GM21526 (cell line): ENCODE results near the gene AMOTL1.

ENCODE experiments used
- ATAC-seq: cut with Tn5 transposase; IDR thresholded peaks from one replicate; pipeline ENCODE4 v1.9.1; 2021; ENCODE audit warnings: moderate library complexity; ENCODE audit not compliant: unreplicated experiment, low FRiP score

The AMOTL1 gene

DNA sequence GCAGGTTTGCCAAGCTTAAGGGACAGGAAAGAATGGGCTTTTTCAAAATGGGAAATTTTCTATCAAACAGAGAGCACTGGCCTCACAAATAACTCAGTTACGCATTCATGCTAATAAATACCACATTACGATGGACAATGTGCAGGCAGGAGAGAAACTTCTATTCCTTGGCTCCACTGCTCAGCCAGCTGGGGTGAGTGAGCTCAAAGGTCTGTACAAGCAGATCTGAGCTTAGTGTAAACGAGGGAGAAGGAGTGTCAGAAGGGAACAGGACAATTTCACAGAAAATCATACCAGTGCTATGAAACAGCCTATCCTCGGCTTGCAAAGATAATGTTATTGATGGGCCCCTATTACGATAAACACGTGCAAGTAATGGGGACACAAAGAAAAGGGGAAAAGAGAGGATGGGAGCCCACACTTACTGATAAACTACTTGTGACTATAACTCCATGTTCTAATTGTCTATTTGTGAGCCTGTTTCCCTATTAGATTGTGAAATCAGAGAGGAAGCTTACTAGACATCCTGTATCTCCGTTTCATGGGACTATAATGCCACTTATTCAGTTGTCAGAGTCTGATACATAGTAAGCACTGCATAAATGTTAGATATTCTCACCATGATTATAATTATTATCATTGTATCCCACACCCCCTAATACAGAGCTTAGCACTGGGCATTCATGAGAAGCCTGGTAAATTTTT, 46.3 kb downstream of the AMOTL1 start:
- no peak for ATAC-seq

DNA sequence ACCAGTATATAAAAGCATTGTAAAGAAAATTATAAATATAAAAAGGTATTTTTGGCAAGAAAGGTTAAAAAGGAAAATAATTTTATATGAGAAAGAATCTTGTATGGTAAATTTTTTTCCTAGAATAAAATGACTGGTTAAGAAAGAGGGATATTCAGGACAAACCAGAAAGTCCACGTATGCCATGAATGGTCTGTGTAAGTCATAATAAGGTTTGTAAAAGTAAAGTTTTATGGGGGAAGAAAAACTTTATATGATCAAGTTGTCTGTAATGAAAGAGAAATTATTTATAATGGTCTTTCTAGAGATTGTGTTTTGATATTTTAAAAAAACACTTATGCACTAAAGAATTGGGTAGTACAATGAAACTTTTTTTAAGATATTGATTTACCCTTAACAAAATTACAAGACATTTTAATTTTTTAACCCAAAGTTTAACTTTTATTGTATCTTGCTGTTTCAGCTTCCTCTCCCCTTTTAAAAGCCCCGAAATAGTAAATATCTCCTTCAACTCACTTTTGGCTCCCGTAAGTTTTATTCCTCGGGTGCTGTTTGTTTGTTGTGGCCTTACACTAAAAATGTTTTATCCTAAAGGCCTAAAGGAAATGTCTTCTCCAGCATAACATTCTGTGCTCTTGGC, 47.7 kb downstream of the AMOTL1 start:
- ATAC-seq, result no peak

DNA sequence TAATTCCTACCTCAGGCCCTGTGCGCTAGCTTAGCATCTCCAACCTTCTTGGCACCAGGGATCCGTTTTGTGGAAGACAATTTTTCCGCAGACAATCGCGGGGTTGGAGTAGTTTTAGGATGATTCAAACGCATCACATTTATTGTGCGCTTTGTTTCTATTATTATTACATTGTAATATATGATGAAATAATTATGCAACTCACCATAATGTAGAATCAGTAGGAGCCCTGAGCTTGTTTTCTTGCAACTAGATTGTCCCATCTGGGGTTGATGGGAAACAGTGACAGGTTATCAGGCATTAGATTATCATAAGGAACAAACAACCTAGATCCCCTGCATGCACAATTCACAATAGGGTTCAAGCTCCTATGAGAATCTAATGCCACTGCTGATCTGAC, 52.3 kb downstream of the AMOTL1 start:
- no peak for ATAC-seq

DNA sequence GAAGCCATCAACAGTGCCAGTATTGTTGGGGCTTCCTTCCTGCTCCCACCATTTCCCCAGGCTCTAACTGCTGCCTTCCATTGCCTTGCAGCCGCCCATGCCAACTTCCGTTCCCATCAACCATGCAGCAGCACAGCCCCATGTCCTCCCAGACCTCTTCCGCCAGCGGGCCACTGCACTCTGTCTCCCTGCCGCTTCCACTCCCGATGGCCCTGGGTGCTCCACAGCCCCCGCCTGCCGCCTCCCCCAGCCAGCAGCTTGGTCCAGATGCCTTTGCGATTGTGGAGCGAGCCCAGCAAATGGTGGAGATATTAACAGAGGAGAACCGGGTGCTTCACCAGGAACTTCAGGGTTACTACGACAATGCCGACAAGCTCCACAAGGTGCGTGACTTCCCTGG, 53.3 kb downstream of the AMOTL1 start:
- no peak for ATAC-seq

DNA sequence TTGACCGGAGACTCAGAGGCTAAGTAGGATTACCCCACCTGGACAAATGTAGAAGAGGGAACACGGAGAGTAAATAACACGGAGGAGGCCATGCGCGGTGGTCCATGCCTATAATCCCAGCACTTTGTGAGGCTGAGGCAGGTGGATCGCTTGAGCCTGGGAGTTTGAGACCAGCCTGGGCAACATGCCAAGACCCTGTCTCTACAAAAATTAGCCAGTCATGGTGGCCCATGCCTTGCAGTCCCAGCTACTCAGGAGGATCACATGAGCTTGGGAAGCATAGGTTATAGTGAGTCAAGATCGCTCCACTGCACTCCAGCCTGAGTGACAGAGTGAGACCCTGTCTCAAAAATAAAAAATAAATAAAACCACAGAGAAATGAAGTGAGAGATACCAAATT, 53.9 kb downstream of the AMOTL1 start:
- no peak for ATAC-seq

DNA sequence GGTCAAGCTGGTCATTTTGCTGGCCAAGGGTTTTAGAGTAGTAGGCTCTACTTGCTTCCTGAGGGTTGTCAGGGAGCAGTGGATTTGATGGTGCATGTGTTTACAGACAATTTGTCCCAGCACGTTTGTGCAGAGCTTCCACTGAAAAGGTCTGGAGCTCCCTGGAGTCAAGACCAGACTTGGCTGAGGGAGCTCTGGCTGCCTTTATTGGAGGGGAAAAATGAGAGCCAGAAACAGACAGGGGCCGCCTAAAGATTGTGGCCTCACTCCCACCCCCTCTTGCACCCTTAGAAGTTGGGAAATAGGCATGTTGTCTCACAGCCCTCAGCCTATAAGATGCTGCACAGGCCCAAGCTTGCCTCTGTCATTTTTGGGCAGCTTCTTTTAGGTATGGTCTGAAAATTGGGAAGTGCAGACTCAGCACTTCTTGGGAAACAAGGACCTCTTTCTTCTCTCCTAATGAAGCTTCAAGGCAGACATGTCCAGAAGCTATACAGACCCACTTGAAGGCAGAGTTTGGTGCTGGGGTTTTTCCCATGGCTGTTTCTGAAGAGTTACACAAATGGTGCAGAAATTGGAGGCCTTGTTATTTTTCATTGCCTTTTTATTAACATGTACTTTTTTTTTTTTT, 55.1 kb downstream of the AMOTL1 start:
- no peak for ATAC-seq

DNA sequence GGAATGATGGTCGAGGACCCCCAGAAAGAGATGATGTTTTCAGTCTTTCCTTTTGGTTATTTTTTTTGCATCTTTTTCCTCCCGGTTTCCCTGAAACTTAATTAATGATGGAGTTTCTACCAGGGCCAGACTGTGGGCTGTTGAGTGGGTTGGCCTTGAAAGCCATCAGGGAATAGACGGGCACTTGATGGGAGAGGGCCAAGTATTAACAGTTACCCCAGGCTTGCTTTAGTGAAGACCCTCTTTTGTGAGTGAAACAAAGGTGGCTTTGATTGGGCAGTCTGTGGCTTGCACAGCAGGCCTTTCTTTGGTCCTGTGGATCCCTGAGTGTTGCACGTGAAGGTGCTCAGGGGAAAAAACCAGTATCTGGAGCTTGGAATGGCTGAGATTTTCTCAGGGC, 56.9 kb downstream of the AMOTL1 start:
- no peak for ATAC-seq

DNA sequence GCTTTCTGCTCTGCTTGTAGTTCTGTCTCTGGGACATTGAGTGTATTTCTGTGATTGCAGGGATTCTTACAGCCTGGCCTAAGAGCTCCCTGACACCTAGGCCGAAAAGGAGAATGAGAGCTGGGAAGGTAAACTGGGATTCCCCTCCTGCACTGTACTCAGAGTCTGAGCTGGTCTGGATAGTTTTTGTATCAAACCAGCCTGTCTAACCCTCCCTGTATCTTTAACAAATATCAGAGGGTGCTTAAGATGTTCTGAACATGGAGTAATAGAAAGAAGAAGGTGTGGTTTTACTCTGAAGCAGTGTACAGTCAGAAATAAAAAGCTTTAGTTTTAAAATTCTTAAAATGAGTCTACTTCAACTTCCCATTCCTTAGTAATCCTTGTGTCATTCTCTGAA, 57.3 kb downstream of the AMOTL1 start:
- ATAC-seq, result no peak

DNA sequence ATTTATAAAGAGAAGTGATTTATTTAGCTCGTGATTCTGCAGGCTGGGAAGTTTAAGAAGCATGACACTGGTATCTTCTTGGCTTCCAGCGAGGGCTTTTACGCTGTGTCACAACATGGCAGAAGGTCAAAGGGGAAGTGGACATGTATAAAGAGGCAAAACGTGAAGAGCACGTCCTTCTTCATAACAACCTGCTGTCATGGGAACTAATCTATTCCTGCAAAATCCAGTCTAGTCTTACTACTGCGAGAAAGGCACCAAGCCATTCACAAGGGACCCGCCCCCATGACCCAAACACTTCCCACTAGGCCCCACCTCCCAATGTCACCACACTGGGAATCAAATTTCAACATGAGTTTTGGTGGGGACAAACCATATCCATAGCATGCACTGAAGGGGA, 58.3 kb downstream of the AMOTL1 start:
- no peak for ATAC-seq

DNA sequence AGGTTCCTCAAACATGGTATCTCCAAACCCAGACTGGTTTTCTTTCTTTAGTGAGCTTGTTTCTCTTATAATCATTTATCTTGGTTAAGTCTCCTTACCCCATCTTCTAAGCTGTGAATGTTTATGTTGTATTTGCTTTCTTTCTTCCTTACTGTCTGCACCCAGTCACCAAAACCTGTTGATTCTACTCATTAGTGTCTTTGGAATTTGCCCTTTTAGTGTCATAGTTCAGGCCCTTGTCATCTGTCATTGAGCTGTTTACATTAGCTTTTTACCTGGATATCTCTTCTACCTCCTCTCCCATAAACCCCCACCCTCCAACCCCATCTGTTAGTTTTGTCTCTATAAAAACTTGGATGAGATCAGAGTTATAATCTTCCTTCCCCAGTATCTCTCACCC, 59.9 kb downstream of the AMOTL1 start:
- ATAC-seq, result no peak

DNA sequence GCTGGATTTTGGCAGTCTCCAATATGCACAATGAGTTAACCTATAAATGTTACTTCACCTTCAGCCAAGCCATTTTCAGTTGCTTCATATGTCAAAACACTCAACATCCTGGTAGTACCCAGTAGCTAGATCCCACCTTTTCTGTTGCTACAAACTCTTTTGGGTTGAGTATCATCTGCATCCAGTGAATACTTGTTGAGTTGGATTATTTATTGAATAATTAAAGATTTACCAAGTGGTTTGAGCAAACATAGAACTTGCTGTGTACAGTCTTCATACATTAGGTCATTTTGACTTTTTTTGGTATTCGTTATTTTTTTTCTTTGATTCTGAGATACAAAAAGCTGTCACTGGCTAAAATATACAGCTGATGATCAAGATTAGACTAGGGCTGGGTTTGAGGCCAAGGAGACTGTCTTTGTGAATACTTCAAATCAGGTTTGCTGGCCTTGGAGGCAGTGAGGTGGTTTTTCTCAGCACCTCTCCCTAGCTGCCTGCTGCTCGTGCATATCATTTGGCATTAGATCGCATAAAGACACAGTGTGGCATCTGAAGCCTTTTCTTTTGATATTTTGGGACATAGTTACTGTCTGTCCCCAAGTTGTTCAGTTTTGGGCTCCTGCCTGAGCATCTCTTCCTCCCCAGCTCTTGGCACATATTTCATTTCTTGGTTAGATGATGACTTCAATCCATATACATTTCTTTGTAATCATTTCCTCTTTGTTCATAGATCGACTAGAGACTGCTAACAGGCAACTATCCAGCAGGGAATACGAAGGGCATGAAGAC, 62.8 kb downstream of the AMOTL1 start:
- no peak for ATAC-seq

DNA sequence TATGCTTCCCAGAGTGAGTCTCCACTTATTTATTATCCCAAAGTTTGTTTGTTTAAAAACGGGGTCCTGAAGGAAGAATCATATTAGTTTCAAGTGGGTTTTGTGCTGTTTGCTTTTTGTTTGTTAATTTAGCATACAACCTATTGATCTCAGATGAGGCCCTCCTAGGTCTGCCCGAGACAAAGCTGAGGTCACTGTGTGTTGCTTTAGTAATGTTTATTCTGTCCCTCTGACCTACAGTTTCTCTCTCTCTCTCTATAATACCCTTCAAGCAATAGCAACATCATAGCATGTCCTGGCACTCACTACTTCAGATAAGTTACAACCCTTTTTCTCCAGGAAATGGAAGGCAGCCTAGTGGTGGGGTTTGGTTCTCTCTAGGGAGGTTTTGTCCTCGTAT, 63.4 kb downstream of the AMOTL1 start:
- ATAC-seq, result no peak

DNA sequence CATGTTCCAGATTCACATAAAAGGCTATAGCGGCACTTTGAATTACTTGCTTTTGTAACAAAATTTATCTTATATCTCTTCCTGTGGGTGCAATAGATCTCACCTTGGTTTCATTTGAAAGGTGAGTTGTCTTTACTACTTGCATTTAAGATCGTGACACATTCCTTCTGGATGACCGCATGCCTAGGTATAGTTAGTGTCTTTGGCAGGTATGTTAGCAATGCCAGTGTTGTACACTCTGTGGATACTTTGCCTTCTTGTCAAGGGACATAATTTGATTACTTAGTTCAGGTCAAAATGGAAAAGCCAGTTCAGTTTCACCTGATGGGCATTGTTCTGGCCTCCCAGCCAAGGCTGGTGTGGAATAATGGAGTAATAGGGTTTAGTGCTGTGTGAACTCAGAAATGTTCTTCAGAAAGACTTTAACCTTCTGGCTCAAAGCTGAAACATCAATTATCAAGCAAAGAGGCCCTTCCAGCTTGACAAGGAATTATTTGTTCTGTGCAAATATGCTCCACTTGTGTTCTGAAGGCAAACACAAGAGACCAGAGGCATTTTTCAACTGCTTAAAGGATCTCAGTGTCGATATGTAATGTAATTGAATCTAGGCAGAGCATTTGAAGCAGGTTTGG, 64.6 kb downstream of the AMOTL1 start:
- no peak for ATAC-seq

DNA sequence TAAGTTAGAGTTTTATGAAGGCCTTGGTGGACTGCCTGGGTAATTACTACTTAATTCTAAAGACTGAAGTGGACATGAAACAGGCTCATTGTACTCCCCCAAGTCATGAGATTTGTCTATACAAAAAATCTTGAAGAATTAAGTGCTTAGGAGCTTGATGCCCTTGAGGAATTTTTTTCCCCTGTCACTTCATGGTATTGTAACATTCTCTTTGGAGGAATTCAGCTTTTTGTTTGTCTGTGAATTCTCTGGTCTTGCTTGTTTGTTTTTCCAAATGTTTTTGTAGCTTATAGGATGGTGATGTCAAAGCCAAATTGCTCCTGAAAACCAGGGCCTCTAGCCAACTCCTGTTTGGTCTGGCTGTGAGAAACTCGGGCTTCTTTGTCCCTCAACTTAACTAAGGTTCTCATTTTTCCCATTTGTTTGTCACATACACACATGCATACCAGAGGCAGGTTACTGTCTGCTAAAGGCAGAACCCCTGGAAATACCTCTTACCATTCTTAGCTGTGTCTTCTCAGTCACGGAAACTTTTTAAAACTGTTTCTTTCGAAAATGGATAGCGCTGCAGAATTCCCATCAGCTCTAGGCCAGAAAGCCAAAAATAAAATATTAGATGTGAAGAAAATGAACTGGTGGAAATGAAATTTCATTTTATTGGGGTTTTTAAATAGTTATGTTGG, 66.9 kb downstream of the AMOTL1 start:
- ATAC-seq, result no peak

DNA sequence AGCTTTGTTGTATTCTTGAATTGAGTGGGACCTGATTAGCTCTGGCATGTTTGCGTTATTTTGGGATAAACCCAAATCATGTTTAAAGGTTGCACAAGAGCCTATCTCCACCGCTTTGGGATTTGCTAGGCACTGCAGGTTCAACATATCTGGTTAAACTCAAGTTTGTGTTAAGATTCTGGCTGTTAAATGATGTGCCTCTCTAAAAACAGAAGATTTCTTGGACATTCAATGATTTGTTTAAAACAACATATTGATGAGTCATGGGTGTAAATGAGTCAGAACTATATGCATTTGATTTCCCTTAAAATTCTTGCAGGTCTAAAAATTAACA, 67.4 kb downstream of the AMOTL1 start:
- ATAC-seq, result no peak

DNA sequence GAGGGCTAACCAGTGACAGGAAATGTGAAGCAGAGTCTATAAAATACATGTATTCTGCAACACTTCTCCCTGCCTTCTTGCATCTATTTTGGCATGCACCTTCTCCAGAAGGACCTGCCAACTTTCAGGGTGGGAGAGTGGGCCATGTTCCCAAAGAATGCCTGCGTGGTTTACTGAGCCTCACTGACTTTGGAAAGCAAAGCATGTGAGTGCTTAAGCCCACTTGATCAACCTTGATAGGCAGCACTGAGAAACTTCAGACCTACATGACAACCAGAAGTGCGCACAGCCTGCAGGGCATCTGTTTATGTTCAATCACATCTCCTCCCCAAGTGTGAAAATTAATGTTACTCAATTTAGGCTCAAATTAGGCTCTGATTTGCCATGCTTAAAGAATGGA, 69.2 kb downstream of the AMOTL1 start:
- no peak for ATAC-seq

DNA sequence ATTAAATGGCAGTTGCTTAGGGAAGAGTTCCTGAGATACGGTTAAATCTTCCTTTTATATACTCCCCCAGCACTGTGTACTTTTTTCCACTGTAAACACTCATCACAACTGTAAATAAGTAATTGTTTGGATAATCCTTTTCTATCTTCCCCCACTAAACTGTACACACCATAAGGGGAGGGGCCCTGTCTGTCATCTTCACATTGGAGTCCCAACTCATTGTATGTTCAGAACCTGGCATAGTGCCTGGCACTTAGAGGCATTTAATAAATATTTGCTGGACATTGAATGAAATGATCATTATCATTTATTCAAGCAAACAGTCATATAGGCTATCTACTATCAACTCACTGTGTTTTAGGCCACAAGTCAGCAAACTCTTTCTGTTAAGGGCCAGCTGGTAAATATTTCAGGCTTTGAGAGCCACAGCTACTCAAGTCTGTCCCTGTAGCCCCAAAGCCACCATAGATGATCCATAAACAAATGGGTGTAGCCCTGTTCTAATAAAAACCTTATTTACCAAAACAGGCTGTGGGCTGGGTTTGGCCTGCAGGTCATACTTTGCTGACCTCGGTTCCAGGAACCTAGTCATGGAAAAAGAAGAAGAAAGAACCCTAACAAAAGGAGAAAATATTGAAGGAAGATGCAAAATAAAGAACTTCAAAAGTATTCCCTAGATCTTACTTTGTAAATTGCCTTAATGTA, 70.0 kb downstream of the AMOTL1 start:
- ATAC-seq, result no peak

DNA sequence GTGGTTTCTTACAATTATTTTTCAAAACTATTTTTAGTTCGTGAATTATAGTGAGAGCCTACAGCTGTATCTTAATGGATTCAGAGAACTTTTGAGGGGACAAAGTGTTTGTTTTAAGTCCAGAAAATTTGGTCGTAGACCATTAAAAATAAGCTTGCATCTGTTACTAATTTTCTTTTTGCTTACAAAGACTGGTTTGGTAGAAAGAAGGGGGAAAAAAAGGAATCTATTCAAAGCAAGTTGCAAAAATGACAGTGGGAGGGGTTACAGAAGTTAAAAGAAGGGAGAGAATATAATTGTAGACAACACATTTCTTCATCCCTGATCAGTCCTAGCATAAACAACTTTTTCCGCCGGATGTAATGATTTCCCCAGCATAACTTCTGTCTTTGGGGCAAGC, 72.1 kb downstream of the AMOTL1 start:
- ATAC-seq, result no peak

DNA sequence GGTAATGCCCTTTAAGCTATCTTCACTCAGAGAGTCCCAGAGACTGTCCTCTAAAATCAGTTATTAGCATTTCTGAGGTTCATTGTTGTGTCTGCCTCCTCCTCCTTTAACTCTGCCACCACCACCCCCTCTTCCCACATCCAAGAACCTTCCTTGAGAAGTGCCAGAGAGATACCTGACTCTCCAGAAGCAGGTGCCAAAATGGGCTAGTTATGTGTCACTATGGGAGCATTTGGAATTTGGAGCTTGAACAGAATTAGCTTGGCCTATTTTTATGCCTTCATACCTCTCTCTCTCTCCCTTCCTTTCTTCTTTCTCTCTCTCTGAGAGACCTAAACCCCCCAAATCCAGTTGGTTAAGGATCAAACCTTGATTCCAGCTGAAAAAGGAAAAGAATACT, 75.9 kb downstream of the AMOTL1 start:
- ATAC-seq, result no peak

DNA sequence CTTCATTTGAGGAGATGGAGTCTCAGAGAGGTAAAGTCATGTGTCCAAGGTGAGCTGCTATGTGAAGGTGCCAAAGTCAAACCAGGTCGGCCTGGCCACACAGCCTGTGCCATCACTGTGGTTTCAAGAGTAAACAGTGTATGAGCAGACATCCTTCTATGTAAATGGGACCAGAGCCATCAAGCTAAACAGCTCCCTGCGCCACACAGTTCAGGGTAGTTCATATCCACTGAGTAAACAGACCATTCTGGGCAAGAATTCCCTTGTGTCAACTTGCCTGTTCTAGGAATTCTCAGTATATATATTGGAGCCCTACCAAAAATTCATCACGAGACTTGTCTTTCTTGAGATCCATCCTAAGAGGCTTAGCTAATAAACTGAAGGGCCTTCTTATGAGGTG, 77.5 kb downstream of the AMOTL1 start:
- no peak for ATAC-seq
